ENCODE measurements around the gene MINAR1.

The MINAR1 gene

DNA sequence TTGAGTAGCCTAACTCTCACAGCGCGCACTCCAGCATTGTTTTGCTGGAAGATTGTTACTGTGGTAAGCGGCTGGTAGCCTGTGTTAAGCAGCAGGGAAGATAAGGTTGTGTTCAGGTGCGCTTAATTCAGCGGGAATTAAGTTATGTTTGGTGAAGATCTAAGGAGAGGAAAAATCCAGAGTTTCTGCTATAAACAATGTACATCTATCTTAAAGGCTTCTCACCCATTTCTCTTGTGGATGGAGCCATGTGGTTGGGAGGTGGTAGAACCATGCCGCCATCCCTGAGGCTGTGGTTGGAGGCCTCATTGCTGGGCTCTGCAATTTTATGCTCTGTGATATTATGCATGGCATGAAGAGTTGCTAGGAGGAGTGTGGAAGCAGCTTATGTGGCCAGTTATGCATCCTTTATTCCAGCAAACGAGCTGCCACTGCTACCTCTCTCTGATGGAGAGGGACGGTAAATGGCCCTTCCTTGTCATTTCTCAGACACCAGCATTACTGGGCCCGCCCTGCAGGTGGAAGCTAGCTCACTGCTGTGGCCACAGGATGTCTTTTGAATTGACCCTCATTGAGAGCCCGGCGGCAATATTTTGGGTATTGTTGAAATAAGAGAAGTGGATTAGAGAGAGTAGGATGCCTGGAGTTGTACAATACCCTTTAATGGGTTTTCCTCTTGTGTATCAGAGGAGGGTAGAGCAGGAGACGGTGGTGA, 1.3 kb downstream of the MINAR1 start:
- DNase-seq (ENCODE audit: insufficient read length) (no peak), FAIRE-seq (no peak)
- TF ChIP-seq TAF1 (IDR thresholded peaks at IDR 0.05; ENCODE audit: borderline replicate concordance, low read depth, low read length) (no peak), POLR2A (IDR thresholded peaks at IDR 0.05; ENCODE audit: low read depth, low read length) (no peak), POLR2AphosphoS5 (IDR thresholded peaks at IDR 0.05; ENCODE audit: low read depth, low read length) (no peak)

DNA sequence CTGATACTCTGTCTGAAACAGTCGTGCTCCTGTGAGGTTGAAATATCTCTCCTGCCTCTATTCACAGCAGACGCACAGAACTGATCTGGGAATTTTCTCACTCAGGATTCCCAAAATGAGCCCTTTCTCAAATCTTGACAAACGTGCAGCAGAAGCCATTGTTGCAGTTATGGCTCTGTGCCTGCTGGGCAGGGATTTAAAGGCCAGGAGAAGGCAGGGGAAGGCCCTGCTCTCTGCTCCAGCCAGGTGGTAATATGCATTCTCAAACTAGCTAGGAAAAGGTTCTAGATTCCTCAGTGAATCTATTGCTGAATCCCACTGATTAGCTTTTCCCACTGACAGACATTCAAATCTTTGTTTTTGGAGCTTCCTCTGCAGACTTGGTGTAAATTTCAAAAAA, 2.2 kb downstream of the MINAR1 start:
- DNase-seq (ENCODE audit: insufficient read length): no peak
- TF ChIP-seq POLR2A (IDR thresholded peaks at IDR 0.05; ENCODE audit: low read depth, low read length) (no peak), TAF1 (IDR thresholded peaks at IDR 0.05; ENCODE audit: borderline replicate concordance, low read depth, low read length) (no peak), POLR2AphosphoS5 (IDR thresholded peaks at IDR 0.05; ENCODE audit: low read depth, low read length) (no peak)
- no peak for FAIRE-seq

DNA sequence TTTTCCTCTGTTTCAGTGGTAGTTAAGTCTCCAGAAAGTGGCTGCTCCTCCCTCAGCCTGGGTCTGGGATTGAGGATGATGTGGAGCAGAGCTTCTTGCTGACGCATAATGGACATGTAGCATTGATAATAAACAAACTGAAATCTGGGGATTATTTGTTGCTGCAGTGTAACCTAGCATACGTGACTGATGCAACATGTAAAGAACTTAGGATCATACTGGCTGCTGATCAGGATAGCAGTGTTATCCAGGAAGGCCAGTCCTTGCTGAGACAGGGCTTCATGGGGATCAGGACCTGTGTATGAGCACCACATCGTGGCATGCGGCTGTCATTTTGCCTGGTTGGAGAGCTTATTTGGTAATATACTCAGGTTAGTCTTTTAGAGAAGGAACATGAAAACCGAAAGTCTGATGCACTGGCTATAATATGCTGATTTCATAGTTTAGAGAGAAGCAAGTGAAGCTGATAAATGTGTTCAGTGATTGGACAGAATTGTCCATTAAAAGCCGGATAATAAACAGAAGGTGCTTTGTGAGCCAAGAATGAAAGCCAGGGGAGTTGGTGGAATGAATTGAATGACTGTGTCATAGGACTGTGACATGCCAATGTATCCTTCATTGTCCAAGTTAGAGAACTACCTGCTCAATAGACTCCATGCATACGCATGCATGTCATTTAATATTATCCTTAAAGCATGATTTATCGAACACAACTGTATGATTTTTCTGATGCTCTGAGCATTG, 4.1 kb downstream of the MINAR1 start:
- TF ChIP-seq POLR2AphosphoS5 (IDR thresholded peaks at IDR 0.05; ENCODE audit: low read depth, low read length) (no peak), POLR2A (IDR thresholded peaks at IDR 0.05; ENCODE audit: low read depth, low read length) (no peak), TAF1 (IDR thresholded peaks at IDR 0.05; ENCODE audit: borderline replicate concordance, low read depth, low read length) (no peak)
- FAIRE-seq (no peak), DNase-seq (ENCODE audit: insufficient read length) (no peak)

DNA sequence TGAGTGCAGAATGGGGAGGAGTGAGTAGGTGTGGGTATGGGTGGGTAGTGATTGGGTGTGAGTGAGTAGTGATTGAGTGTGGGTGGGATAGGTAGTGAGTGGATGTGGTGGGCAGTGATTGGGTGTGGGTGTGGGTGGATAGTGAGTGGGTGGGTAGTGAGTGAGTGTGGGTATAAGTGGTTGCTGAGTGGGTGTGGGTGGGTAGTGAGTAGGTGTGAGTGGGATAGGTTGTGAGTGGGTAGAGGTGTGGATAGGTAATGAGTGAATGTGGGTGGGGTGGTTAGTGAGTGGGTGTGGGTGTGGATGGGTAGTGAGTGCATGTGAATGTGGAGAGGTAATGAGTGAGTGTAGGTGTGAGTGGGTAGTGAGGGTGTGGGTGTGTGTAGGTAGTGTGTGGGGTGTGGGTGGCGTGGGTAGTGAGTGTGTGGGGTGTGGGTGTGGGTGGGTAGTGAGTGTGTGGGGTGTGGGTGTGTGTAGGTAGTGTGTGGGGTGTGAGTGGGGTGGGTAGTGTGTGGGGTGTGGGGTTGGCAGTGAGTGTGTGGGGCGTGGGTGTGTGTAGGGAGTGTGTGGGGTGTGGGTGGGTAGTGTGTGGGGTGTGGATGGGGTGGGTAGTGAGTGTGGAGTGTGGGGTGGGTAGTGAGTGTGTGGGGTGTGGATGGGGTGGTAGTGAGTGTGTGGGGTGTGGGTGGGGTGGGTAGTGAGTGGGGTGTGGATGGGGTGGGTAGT, 5.3 kb downstream of the MINAR1 start:
- DNase-seq (ENCODE audit: insufficient read length): no peak
- FAIRE-seq: no peak
- TF ChIP-seq POLR2AphosphoS5 (IDR thresholded peaks at IDR 0.05; ENCODE audit: low read depth, low read length) (no peak), POLR2A (IDR thresholded peaks at IDR 0.05; ENCODE audit: low read depth, low read length) (no peak), TAF1 (IDR thresholded peaks at IDR 0.05; ENCODE audit: borderline replicate concordance, low read depth, low read length) (no peak)

DNA sequence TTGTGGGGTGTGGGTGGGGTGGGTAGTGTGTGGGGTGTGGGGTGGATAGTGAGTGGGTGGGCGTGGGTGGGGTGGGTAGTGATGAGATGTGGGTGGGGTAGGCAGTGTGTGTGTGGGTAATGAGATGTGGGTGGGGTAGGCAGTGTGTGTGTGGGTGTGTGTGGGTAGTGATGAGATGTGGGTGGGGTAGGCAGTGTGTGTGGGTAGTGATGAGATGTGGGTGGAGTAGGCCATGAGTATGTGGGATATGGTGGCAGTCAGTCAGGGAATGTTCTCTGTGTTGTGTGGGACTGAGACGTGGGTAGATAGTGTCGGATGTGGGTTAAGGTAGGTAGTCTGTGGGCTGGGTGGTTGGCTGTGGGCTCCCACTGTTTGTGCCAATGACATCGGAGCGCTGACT, 7.1 kb downstream of the MINAR1 start:
- TF ChIP-seq POLR2AphosphoS5 (IDR thresholded peaks at IDR 0.05; ENCODE audit: low read depth, low read length) (no peak), TAF1 (IDR thresholded peaks at IDR 0.05; ENCODE audit: borderline replicate concordance, low read depth, low read length) (no peak), POLR2A (IDR thresholded peaks at IDR 0.05; ENCODE audit: low read depth, low read length) (no peak)
- no peak for DNase-seq (ENCODE audit: insufficient read length)
- no peak for FAIRE-seq

DNA sequence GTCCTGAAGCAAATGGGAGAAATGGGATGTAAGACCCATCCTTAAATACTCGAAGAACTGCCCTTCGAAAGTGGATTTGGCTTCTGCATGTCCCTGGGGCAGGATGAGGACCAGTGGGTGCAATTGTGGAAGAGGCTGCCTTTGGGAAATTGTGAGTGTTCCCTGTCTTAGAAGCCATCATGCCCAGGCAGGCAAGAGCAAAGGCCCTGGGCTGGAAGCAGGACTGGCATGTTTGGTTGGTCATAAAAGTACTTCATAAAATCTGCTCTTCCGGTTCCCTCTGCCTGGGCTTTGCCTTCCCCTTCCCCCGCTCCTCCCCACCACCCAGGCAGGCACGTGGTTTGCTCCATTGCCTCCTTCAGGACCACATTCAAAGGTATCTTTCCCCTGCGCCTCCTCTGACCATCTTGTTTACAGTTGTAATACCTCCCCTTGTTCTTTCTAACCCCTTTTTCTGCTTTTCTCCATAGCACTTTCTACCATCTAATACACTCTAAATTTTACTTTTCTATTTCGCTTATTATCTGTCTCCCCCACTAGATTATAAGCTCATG, 8.3 kb downstream of the MINAR1 start:
- FAIRE-seq (no peak), DNase-seq (ENCODE audit: insufficient read length) (no peak)

DNA sequence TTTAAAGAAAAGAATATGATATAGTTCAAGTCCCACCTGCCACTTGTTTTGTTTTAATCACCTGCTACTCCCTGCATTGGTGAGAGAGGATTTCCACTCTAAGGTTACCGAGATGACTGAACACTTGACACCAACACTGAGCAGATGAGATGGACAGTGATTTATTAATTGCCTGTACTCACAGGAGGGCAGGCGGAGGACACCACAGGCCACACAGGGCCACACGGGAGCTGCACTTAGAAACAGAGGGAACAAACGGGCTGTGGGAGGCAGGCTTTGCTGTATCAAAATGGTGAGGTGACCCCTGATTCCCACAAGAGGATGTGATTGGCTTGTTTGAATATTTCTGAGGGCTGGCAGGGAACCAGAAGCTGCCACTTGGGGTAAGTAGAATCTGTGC, 10.8 kb downstream of the MINAR1 start:
- DNase-seq (ENCODE audit: insufficient read length) (no peak), FAIRE-seq (no peak)
- TF ChIP-seq POLR2AphosphoS5 (IDR thresholded peaks at IDR 0.05; ENCODE audit: low read depth, low read length) (no peak), TAF1 (IDR thresholded peaks at IDR 0.05; ENCODE audit: borderline replicate concordance, low read depth, low read length) (no peak), POLR2A (IDR thresholded peaks at IDR 0.05; ENCODE audit: low read depth, low read length) (no peak)

More for the DNA sequence above, 8.3 kb downstream of the MINAR1 start:
- TF ChIP-seq POLR2AphosphoS5 (IDR thresholded peaks at IDR 0.05; ENCODE audit: low read depth, low read length) (no peak), POLR2A (IDR thresholded peaks at IDR 0.05; ENCODE audit: low read depth, low read length) (no peak), TAF1 (IDR thresholded peaks at IDR 0.05; ENCODE audit: borderline replicate concordance, low read depth, low read length) (no peak)

DNA sequence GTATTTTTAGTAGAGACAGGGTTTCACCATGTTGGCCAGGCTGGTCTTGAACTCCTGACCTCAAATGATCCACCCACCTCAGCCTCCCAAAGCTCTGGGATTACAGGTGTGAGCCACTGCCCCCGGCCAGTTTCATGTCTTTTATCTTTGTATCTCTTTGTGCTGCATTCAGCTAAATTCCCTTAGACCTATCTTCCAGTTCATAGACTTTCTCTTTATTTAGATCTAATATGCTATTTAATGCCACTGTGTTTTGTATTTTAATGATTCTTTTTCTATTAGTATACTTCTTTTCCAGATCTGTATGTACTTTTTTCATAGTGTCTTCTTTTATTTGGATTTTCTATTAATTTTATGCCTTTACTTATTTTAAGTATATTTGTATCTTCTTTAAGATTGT, 14.9 kb downstream of the MINAR1 start:
- no peak for FAIRE-seq
- no peak for DNase-seq (ENCODE audit: insufficient read length)
- no peak for TF ChIP-seq POLR2A (IDR thresholded peaks at IDR 0.05; ENCODE audit: low read depth, low read length)
- no peak for TF ChIP-seq TAF1 (IDR thresholded peaks at IDR 0.05; ENCODE audit: borderline replicate concordance, low read depth, low read length)
- TF ChIP-seq POLR2AphosphoS5 (IDR thresholded peaks at IDR 0.05; ENCODE audit: low read depth, low read length): no peak

DNA sequence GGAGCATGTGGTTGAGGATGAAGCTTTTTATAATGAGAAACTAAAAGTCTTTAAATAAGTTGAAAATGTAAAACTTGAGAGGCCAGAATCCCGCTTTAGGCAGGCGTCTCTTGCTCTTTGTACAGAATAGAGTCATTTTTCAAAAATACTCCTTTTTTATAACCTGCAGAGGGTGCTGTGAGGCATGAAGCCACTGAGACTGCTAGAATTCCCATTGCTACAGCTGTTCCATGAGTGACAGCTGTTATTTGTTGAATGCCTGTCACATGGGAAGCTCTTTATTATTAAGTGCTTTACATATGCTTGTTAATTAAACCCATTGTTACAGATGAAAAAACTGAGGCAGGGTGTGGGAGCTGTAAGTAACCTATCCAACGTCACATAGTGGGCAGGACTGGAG, 18.5 kb downstream of the MINAR1 start:
- TF ChIP-seq POLR2A (IDR thresholded peaks at IDR 0.05; ENCODE audit: low read depth, low read length): no peak
- TF ChIP-seq TAF1 (IDR thresholded peaks at IDR 0.05; ENCODE audit: borderline replicate concordance, low read depth, low read length): no peak
- no peak for TF ChIP-seq POLR2AphosphoS5 (IDR thresholded peaks at IDR 0.05; ENCODE audit: low read depth, low read length)
- FAIRE-seq (no peak), DNase-seq (ENCODE audit: insufficient read length) (no peak)

DNA sequence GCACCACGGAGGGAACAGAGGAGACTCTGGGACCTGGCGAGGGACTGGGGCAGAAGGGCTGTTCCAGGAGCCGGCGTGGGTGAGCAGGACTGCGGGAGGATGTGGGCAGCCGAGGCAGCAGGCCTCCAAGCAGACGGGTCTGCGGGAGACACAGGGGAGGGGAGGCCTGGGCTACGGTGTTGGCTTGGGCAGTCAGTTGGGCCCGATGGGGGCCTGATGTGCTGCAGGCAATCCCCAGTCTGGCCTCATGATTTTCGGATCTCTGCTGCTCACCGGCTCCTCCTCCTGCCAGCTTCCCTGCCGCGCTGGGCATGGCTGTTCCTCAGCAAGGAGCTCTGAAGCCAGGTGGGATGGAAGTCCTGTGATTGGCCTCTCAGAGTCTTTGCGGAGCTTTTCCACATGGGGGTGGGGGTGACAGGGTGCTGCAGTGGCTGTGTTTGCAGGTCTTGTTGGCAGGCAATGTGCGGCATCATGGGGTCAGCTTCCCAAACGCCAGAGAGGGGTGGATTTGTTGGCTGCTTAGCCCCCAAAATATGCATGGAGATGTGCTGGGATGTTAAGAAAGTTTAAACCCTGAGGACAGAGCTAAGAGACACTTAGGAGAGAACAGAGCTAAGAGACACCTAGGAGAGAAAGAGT, 19.3 kb downstream of the MINAR1 start:
- FAIRE-seq: no peak
- DNase-seq (ENCODE audit: insufficient read length): no peak
- TF ChIP-seq POLR2A (IDR thresholded peaks at IDR 0.05; ENCODE audit: low read depth, low read length) (no peak), POLR2AphosphoS5 (IDR thresholded peaks at IDR 0.05; ENCODE audit: low read depth, low read length) (no peak), TAF1 (IDR thresholded peaks at IDR 0.05; ENCODE audit: borderline replicate concordance, low read depth, low read length) (no peak)
